GM19240 (cell line): ENCODE measurements around the gene TAF4B.

ENCODE experiments used
- DNase-seq: peaks from one replicate; pipeline ENCODE4 v3.0.0; 2011; ENCODE audit warnings: low spot score; ENCODE audit not compliant: insufficient read length

TAF4B gene

DNA sequence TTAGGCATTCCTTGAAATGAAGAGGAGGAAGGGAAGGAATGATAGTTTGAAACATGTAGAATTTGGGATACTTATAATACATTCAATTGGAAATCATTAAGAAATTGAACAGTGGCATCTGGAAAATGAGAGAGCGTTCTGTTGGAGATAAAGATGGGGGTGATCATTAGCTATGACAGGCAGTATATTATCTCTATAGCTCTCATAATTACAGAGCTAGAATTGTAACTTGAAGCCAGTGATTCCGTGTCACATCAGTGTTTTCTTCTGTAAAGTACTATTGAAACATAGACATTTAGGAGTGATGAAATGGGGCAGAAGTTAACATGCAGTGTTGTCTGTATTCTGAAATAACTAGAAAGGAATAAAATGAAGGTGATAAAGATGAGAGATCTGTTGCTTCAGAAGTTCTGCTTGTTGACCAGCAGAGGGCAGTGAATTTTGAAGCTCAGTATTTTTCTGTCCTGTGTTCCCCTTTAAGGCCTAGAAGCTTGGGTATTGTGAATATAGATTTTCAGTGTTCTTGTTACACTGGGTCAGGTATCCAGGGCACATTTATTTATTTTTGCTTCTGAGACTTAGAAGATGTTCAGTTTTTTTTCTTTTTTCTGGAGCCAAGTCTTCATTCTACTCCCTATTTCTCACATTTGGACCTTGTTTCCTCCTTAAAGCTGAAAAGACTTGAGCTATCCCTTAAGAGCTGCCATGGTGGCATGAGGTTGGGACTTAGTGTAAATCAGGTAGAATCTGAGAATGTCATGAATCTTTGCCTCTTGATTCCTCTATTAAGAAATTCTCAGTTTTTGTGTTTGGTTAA is 157.4 kb downstream of the TAF4B start:
- peak; percentile 21 for DNase-seq

DNA sequence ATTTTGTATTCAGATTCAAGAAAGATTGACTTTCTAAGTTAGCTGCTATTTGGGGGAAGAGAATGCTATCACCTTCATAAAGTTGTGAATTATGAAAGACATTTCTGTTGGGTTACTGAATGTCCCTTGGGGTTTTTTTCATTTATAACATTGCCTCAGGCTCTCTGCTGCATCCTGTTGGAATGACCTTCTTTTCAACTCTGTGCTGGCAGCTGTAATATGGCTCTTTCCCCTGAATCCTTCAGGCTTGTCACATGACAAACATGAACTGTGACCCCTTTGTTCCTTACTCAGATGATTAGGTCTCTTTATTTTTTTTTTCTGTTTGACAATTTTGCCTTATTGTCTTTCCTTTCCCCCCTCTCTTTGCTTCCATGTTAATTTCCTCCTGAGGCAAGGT is 159.8 kb downstream of the TAF4B start:
- DNase-seq, result no peak

- DNase-seq, result no peak
Measured at GRCh38 chr18:26386441-26386840, 160.2 kb downstream of the TAF4B start.

- DNase-seq, result no peak
Measured at GRCh38 chr18:26394047-26394654, 167.9 kb downstream of the TAF4B start.

DNA sequence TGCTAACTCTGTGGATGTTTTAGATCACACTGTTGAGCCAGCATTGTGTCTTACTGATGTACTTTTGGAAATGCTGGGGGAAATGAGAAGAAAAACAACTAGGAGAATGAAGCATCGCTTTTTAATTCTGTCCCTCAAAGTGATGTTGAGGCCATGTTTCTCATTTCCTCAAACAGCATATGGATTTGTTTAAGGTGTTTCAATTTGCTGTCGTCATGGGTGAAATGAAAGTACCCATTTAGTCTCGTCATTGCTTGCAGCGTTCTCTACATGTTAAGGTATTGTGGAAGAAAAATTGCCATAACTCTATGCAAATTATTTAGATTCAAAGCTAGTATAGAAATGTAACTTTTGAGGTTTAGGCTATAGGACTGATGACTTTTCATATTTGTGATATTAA is 170.8 kb downstream of the TAF4B start:
- DNase-seq, result no peak

DNA sequence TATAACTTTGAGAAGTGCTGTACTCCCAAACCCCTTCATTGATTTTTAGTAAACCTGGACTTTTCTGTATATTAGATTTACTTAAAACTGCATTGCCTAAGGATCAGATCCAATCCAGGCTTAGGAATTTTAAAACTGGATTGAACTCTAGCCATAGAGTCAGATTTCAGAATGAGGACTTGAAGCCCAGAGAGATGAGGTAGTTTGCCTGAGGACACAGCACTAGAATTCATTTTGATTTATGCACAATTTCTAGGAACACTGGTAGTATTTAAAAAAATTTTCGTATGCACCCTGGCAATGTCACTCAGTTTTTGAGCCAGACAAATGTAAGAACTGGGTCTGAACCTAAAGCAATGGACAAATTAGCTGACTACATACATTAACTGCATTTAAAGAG is 177.2 kb downstream of the TAF4B start:
- DNase-seq, result no peak

DNA sequence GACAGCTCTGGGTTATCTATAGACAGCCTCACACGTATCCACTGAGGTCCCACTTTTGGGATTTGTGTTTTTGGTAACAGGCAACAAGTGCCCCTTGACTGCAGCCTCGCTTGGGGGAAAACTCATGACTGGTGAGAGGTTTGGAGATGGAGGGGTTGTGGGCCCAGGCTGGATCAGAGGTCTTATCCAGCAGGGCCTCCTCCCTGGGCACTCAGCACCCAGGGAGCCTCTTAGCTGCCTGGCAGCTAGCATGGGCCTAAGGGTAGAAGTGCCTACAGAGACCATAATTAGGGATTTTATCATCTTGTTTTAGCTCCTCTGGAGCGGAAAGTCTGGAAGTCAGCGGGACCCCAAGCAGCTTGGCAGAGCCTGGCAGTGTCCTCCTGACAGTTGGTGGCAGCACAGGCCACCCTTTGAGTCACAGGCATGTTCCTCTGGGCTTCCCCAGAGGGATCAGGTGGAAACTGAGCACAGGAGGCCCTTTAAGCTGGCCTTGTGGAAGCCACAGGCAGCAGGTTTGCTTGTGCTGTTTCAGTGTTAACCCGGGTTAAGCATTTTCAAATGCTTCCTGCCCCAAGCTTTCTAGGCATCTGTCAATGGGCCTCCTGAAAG is 179.1 kb downstream of the TAF4B start:
- DNase-seq, result peak; percentile 30

DNA sequence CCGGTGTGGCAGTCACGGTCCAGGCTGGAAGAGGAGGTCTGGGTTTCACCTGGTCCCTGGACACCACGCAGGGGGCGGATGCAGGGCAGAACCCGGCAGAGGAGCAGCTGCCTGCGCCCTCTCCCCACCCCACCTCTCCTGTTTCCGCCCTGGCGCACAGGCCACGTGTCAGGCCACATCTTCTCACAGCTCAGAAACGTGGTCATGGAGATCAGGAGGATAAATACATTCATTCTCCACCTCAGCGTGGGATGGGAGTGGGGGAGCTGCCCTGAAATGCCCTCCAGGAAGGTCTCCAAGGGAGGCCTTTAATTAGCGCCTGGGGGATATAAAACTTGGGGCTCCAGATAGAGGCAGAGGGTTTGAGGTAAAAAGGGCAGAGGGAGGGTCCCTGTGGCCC is 180.1 kb downstream of the TAF4B start:
- DNase-seq, result no peak

- no peak for DNase-seq
Measured at GRCh38 chr18:26406854-26407517, 180.7 kb downstream of the TAF4B start.

GRCh38 chr18:26407736-26408601 is 181.7 kb downstream of the TAF4B start:
- no peak for DNase-seq

GRCh38 chr18:26409091-26409490 is 182.8 kb downstream of the TAF4B start:
- DNase-seq, result no peak

DNA sequence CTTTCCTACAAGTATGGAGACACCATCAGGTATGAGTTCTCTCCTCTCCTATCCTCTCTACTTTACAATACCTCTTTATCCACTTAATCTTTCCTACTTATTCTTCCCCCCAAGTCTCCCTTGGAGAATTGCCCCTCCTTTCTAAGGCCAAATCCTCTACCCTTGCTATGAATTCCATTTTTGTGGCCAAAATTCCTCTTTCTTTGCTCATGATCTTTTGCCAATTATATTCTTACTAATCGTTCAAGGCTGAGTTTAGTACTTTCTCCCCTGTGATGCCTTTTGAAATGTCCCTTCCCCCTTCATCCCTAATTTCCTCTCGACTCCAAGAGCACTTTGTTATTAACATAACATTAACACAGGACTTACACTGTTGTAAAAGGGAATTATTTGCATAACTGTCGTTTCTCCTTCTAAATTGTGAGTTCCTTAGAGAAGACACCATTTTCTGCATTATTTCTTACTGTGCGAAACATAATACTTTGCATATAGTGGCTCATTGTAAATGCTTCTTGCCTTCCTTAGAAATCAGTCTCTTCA is 188.7 kb downstream of the TAF4B start:
- no peak for DNase-seq

GRCh38 chr18:26415631-26416030 is 189.4 kb downstream of the TAF4B start:
- no peak for DNase-seq

DNA sequence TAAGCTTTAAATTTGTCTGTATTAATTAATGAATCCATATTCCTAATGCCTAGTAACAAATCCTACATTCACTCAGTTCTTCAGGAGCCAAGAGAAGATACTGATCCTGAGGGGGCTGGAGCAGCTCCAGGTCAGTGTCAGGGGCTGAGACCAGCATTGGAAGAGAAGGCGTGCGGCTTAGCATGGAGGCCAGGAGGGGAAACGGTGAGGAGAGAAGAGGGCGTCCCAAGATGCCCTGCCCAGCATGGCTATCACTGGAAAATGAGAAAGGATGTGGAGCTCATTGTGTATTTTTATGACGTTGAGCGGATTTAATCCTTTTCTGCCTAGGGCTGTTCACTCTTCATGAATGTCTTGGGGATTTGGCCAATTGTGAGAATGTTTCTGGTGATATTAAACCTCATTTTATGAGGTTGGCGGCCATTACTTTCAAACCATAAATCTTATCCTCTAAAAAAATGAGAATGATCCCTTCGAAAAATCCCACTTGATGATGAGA is 190.5 kb downstream of the TAF4B start:
- no peak for DNase-seq

GRCh38 chr18:26417190-26417589 is 190.9 kb downstream of the TAF4B start:
- DNase-seq, result no peak

- no peak for DNase-seq
Measured at GRCh38 chr18:26418225-26418624, 192.0 kb downstream of the TAF4B start.

DNA sequence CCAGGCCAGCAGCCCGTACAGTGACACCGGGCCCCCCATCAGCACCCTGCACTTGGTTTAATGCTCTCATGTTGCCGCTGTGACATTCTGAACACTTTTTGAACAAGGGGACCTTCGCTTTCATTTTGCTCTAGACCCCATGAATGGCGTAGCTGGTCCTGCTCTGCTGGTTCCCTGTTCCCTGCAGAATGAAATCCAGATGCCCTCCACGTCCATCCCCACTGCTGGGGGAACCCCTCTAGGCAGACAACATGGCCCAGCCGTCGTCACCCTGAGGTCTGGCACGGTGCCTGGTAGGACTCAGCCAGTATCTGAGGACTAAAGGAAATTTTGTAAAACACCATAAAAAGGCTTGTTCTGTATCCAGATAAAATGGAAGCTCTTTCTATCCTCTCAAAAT is 193.5 kb downstream of the TAF4B start:
- DNase-seq, result no peak

GRCh38 chr18:26421503-26421902 is 195.3 kb downstream of the TAF4B start:
- DNase-seq, result no peak

DNA sequence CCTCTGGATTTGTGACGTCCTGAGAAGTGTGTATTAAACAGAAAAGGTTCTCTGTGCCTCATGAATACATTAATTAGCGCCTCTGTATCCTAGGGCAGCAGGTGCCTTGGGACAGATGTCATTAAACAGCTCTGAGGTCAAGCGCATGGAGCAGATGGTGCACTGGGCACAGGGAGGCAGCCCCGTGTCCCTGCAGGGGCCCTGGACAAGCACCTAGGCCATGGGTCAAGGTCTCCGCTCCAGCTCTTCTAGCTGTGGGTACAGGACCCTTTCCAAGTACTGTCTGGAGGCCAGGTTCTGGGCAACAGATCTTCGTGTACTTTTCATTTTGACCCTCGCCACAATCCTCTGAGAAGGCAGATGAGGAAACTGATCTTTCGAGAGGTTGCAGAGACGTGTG is 195.7 kb downstream of the TAF4B start:
- DNase-seq, result no peak

GRCh38 chr18:26422472-26423162 is 196.4 kb downstream of the TAF4B start:
- no peak for DNase-seq
